Ishikawa (cell line): ENCODE data around the gene OBSCN.

Experiments
- CEBPB ChIP-seq: IDR thresholded peaks from 2 replicates; pipeline ENCODE4 v1.6.1; 2012
- CREB1 ChIP-seq: IDR thresholded peaks from 2 replicates; pipeline ENCODE4 v1.6.1; 2012; ENCODE audit warnings: low read depth
- EGR1 ChIP-seq: IDR thresholded peaks from 2 replicates; pipeline ENCODE4 v1.6.1; 2012
- EP300 ChIP-seq: IDR thresholded peaks from 2 replicates; pipeline ENCODE4 v1.6.1; 2012; ENCODE audit warnings: borderline replicate concordance
- FOXM1 ChIP-seq: IDR thresholded peaks from 2 replicates; pipeline ENCODE4 v1.6.1; 2012; ENCODE audit warnings: low read depth, borderline replicate concordance
- NFIC ChIP-seq: IDR thresholded peaks from 2 replicates; pipeline ENCODE4 v1.6.1; 2012
- RAD21 ChIP-seq: IDR thresholded peaks from 2 replicates; pipeline ENCODE4 v1.6.1; 2012; ENCODE audit warnings: low read depth
- TAF1 ChIP-seq: IDR thresholded peaks from 2 replicates; pipeline ENCODE4 v1.6.1; 2012; ENCODE audit warnings: low read depth, mild to moderate bottlenecking
- TCF12 ChIP-seq: IDR thresholded peaks from 2 replicates; pipeline ENCODE4 v1.6.1; 2012; ENCODE audit warnings: low read depth
- TEAD4 ChIP-seq: IDR thresholded peaks from 2 replicates; pipeline ENCODE4 v1.6.1; 2012
- YY1 ChIP-seq: IDR thresholded peaks from 2 replicates; pipeline ENCODE4 v1.6.1; 2012; ENCODE audit warnings: low read depth
- ZBTB7A ChIP-seq: IDR thresholded peaks from 2 replicates; pipeline ENCODE4 v1.6.1; 2012; ENCODE audit warnings: low read depth
- TF ChIP-seq, protein P1 (sequence below): IDR thresholded peaks from 2 replicates; pipeline ENCODE4 v1.6.1; 2012; ENCODE audit warnings: low read depth, mild to moderate bottlenecking
- TF ChIP-seq, protein P2 (sequence below): IDR thresholded peaks from 2 replicates; pipeline ENCODE4 v1.6.1; 2012
- TF ChIP-seq, protein P3 (sequence below): IDR thresholded peaks from 2 replicates; pipeline ENCODE4 v1.6.1; 2012

The OBSCN gene

DNA sequence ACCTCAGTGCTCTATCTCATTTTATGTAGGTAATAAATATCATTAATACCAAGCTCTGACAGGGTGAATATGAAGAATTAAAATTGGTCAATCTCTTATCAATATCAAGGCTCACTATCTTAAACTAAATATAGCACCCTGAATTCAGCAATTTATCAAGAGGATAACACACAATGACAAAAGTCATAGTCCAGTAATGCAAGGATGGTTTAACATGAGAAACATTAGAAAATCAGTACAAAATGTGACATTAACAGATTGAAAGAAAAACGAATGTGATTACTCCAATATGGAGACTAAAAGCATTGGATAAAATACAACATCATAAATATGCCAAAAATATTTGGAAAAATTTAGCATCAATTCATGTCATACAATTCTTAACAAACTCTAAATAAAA lies 53.9 kb downstream of the OBSCN start:
- no peak for TF ChIP-seq YY1
- no peak for TF ChIP-seq CEBPB

DNA sequence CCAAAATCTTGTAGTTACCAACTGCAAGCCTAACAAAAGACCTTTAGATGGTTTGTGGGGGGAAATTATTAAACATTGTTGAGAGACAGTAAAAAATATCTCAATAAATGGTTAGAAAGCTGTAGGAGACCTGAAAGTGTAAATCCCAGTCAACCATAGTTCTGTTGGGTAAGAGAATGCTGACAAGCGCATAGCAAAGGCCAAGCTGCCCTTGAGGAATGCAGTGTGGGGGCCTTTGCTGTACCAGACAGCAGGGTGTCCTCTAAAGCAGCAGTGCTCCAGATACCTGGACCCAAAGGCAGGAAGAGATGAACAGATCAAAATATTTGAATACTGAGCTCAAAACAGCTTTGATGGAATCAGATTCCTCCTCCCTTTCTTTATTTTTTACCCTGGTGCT lies 54.6 kb downstream of the OBSCN start:
- no peak for TF ChIP-seq YY1
- no peak for TF ChIP-seq EP300
- TF ChIP-seq, protein P1, sequence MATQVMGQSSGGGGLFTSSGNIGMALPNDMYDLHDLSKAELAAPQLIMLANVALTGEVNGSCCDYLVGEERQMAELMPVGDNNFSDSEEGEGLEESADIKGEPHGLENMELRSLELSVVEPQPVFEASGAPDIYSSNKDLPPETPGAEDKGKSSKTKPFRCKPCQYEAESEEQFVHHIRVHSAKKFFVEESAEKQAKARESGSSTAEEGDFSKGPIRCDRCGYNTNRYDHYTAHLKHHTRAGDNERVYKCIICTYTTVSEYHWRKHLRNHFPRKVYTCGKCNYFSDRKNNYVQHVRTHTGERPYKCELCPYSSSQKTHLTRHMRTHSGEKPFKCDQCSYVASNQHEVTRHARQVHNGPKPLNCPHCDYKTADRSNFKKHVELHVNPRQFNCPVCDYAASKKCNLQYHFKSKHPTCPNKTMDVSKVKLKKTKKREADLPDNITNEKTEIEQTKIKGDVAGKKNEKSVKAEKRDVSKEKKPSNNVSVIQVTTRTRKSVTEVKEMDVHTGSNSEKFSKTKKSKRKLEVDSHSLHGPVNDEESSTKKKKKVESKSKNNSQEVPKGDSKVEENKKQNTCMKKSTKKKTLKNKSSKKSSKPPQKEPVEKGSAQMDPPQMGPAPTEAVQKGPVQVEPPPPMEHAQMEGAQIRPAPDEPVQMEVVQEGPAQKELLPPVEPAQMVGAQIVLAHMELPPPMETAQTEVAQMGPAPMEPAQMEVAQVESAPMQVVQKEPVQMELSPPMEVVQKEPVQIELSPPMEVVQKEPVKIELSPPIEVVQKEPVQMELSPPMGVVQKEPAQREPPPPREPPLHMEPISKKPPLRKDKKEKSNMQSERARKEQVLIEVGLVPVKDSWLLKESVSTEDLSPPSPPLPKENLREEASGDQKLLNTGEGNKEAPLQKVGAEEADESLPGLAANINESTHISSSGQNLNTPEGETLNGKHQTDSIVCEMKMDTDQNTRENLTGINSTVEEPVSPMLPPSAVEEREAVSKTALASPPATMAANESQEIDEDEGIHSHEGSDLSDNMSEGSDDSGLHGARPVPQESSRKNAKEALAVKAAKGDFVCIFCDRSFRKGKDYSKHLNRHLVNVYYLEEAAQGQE: no peak
- no peak for TF ChIP-seq CEBPB
- no peak for TF ChIP-seq CREB1
- no peak for TF ChIP-seq RAD21
- no peak for TF ChIP-seq TAF1
- no peak for TF ChIP-seq FOXM1
- TF ChIP-seq, protein P2, sequence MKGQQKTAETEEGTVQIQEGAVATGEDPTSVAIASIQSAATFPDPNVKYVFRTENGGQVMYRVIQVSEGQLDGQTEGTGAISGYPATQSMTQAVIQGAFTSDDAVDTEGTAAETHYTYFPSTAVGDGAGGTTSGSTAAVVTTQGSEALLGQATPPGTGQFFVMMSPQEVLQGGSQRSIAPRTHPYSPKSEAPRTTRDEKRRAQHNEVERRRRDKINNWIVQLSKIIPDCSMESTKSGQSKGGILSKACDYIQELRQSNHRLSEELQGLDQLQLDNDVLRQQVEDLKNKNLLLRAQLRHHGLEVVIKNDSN: no peak

DNA sequence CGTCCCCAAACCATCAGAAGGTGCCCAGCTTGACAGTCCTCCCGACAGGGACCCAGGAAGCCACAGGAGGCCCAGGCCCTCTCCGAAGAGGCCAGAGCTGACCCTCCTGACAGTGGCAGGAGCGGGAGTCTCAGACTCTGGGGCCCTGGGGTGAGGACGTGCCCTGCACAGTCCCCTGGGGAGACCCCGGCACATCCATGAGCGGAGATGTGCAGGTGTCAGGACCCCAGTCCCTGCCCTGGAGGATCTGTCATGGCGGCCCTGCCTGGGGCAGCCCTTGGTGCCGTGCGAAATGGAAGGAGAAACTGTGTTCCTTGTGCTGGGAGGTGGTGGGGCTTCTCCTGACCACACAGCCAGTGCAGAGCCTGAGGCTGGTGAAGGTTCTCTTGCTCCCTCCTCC lies 55.8 kb downstream of the OBSCN start:
- TF ChIP-seq NFIC: no peak
- TF ChIP-seq EGR1: no peak
- no peak for TF ChIP-seq TEAD4
- TF ChIP-seq, protein P2: no peak
- no peak for TF ChIP-seq CREB1
- TF ChIP-seq, protein P1: no peak
- no peak for TF ChIP-seq EP300
- TF ChIP-seq FOXM1: no peak
- TF ChIP-seq ZBTB7A: no peak
- no peak for TF ChIP-seq TCF12
- TF ChIP-seq CEBPB: no peak
- TF ChIP-seq, protein P3, sequence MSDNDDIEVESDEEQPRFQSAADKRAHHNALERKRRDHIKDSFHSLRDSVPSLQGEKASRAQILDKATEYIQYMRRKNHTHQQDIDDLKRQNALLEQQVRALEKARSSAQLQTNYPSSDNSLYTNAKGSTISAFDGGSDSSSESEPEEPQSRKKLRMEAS: no peak
- no peak for TF ChIP-seq RAD21
- no peak for TF ChIP-seq YY1

DNA sequence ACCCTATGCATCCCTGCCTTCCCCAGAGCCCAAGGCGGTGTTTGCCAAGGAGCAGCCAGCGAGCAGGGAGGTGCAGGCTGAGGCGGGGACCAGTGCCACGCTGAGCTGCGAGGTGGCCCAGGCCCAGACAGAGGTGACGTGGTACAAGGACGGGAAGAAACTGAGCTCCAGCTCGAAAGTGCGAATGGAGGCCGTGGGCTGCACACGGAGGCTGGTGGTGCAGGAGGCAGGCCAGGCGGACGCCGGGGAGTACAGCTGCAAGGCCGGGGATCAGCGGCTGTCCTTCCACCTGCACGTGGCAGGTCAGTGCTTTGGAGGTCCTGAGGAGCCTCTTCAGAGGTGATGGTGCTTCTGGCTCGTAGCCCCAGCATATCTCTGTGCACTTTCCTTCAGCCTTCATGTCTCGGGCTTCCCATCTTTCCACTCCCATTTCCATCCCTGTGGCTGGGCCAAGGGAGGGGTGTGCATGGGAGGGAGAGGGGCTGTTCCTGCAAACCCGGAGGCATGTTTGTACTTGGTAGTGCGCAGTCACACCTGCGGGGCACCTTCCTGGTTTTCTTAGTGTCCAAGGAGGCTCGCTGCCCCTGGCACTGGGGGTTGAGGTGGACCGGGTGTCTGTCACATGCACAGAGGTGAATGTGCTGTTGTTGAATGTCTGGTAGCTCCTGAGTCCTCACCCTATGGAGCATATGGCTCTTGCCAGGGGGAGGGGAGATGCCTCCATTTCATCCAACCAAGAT lies 56.4 kb downstream of the OBSCN start:
- TF ChIP-seq, protein P2: no peak
- TF ChIP-seq CREB1: no peak
- no peak for TF ChIP-seq CEBPB

DNA sequence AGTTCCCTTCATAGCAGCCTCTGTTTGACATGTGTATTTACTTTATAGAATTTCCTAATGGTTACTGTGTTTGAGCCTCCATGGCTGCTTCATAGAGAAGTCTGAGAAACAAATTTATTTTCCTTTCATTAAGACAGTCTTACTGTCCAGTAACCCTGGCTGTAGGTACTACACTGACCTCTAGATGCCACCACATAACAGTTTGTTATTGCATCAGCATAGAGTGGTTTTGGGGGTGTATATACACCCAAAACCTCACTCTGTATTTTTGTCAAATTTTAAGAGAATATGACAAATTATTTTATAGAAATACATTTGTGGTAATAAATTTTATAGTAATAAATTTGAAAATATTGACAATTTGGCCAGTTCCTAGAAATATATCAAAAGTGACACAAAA lies 57.3 kb downstream of the OBSCN start:
- TF ChIP-seq ZBTB7A (no peak), NFIC (no peak), TAF1 (no peak), RAD21 (peak; percentile 24; the same call in 1 of the 2 replicates)

DNA sequence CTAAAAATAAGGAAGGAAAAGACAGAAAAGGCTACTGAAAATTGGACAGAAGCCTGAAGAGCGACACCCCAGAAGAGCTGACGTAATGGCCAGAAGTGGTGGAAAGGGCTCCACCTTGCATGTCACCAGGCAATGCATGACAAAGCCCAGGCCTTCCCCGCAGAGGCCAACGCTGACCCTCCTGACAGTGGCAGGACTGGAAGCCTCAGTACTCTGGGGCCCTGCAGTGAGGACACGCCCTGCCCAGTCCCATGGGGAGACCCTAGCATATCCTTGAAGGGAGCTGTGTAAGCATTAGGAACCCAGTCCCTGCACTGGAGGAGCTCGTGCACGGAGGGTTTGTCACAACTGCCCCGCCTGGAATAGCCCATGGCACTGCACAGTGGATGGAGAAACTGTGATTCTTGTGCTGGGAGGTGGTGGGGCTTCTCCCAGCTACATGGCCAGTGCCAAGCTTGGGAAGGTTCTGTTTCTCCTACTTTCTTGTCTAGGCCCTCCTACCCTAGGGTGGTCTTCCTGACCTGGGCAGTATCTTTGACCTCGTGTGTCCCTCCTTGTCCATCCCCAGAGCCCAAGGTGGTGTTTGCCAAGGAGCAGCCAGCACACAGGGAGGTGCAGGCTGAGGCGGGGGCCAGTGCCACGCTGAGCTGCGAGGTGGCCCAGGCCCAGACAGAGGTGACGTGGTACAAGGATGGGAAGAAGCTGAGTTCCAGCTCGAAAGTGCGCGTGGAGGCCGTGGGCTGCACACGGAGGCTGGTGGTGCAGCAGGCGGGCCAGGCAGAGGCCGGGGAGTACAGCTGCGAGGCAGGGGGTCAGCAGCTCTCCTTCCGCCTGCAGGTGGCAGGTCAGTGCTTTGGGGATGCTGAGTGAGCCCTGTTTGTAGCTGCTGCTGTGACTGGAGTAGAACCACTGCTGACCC lies 60.4 kb downstream of the OBSCN start:
- TF ChIP-seq EGR1 (no peak), YY1 (no peak), CREB1 (no peak), TEAD4 (no peak), NFIC (no peak), FOXM1 (no peak), TAF1 (no peak)
- TF ChIP-seq, protein P1: no peak
